NCI-H1694 (cell line): Measurements from ENCODE around the gene SLC12A9.
"Not testable (repeated sequence)": the region's sequence is repeated elsewhere in the genome, so short reads cannot be mapped to it uniquely, and the experiment has no call there.

ENCODE experiments used
- DNase-seq: peaks from one replicate; lab custom pipeline; 2025; lab: John Stamatoyannopoulos, UW

The SLC12A9 gene

GRCh38 chr7:100852048-100852872 lies at the start of gene SLC12A9:
SLC12A9 (plus strand) TSS chr7:100852713; CDS start chr7:100854198, 1,485 bp downstream.
- DNase-seq: peak; percentile 74

GRCh38 chr7:100802951-100803350 lies 49.6 kb upstream of the SLC12A9 start:
- no peak for DNase-seq

GRCh38 chr7:100803398-100804161 lies 48.9 kb upstream of the SLC12A9 start:
- peak; percentile 89 for DNase-seq

DNA sequence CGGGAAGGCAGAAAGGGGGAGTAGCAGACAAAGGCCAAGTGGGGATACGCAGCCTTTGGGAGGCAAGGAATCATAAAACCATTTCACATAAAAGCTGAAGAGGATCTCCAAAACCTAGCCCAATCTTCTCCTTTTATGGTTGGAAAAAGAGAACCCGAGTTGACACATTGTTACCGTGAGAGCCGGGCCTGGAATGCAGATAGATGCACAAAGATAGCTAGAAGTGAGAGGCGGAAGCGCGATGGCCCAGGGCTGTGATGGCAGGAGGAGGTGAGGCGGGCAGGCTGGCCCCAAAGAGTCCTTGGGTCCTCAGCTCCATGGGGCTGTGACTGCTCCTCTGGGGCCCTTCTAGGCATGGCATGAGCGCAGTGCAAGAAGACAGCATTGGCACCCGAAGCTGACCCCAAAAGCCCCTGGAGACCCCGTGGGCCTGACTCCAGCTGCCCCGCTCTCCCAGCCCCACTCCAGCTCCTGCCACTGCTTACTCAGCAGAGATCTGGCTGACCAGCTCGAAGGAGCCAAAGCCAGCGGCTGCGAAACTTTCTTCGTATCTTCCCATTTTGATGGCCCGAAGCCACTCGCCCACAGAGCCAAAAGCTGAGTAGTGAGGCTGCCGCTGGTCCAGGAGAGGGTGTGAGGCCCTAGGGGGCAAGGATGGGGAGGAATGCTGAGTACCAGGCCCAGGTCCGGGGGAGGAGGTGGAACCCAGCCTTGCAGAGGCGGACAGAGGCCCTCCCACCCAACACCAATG lies 47.7 kb upstream of the SLC12A9 start:
- DNase-seq: no peak

GRCh38 chr7:100806276-100806675 lies 46.2 kb upstream of the SLC12A9 start:
- DNase-seq: no peak

DNA sequence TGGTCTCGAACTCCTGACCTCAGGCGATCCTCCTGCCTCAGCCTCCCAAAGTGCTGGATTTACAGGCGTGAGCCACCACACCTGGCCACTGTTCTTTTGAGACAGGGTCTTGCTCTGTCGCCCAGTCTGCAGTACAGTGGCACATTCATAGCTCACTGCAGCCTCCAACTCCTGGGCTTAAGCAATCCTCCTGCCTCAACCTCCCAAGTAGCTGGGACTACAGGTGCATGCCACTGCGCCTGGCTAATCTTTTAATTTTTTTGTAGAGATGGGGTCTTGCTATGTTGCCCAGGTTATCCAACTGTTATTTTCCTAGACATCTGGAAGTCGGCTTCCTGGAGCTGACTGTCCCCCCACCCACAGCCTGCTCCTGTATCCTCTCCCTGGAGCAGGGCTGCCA lies 45.6 kb upstream of the SLC12A9 start:
- not testable (repeated sequence) for DNase-seq

DNA sequence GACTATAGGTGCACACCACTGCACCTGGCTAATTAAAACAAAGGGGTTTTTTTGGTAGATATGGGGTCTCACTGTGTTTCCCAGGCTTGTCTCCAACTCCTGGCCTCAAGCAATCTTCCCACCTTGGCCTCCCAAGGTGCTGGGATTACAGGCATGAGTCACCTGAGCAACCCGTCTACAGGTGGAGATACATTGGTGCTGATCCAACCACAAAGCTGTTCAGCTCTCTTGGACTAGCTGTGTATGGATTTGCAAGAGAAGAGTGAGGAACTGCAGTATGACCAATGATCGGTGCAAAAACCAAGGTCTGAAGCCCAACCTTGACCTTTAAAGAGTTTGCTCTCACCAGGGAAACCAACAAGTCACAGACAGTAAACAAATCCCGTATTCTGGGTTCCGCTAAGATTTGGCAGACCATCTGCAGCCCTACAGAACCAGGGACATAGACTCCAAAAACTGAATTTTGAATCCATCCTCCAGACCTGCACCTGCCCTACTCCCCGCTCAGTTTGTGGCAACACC lies 44.1 kb upstream of the SLC12A9 start:
- DNase-seq: no peak

DNA sequence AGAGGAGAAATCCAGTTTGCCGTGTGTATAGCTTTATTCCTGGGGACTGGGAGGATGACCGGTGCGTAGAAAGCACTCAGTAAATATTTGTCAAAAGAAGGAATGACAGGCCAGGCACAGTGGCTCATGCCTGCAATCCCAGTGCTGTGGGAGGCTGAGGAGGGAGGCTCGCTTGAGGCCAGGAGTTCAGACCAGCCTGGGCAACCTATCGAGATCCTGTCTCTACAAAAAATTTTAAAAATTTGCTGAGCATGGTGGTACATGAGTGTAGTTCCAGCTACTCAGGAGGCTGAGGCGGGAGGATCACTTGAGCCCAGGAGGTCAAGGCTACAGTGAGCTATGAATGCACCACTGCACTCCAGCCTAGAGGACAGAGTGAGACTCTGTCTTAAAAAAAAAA lies 41.0 kb upstream of the SLC12A9 start:
- no peak for DNase-seq

DNA sequence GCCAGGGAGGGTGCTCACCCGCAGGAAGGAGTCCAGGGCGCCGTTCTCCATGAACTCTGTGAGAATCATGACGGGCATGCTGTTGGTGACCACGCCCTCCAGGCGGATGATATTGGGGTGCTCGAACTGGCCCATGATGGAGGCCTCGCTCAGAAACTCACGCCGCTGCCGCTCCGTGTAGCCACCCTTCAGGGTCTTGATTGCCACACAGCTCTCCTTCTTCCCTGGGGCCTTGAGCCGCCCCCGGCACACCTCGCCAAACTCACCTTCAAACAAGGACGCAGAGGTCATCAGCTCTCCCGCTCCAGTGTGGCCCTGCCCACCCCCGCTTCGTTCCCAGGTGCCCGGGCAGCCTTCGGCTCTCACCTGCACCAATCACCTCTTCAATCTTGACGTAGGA lies 39.8 kb upstream of the SLC12A9 start:
- DNase-seq: no peak

- DNase-seq: not testable (repeated sequence)
Observed at GRCh38 chr7:100816515-100816914, 36.0 kb upstream of the SLC12A9 start.

- DNase-seq: no peak
Observed at GRCh38 chr7:100817097-100817496, 35.4 kb upstream of the SLC12A9 start.

DNA sequence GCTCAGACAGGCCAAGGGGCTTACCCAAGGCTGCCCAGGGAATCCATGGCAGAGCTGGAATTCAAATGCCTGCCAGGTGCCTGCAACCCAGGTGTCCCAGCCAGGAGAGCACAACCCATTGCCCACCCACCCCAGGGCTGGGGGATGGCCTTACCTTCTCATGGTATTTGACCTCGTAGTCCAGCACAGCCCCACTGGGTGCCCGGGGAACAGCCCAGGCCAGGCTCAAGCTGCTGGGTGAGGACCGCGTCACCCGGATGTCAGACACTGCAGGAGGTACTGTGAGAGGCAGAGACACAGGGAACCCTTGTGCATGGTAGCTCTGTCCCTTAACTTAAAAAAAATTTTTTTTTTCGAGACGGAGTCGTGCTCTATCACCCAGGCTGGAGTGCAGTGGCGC lies 34.1 kb upstream of the SLC12A9 start:
- DNase-seq: no peak

GRCh38 chr7:100818825-100819224 lies 33.7 kb upstream of the SLC12A9 start:
- DNase-seq: no peak

DNA sequence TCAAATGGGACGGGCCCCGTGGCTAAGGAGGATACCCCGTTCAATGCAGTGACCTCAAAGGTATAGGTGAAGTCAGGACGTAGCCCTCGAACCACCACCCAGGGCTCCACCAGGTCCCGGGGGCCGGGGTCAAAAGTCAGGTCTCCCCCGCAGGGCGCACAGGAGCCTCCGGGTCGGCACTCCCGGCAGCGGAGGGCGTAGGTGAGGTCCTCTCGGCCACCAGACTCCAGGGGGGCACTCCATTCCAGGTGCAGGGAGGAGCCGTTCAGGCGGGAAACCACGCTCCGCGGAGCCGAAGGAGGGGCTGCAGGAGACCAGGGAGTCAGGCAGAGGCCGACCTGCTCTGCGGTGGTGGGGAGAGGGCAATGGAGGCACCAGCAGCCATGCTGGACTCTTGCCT lies 32.9 kb upstream of the SLC12A9 start:
- DNase-seq: no peak

- DNase-seq: no peak
Observed at GRCh38 chr7:100822236-100823139, 30.0 kb upstream of the SLC12A9 start.

- no peak for DNase-seq
Observed at GRCh38 chr7:100823140-100823525, 29.4 kb upstream of the SLC12A9 start.

DNA sequence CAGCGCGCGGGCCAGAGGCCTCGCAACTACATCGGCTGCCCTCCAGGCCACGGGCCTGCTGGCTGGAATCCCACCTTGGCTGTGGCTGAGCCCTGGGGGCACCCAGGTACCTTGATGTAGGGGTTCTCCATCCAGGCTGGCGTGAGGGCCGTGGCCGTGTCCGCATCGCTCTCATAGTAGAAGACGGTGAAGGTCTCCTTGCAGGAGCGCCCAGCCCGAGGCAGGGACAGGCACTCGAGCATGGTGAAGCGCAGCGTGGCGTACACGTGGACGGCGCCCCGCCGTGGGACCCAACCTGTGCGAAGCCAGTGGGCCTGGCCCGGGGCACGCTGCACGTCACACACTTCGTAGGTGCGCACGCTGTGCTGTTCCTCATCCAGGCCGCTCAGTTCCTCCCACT lies 29.0 kb upstream of the SLC12A9 start:
- DNase-seq: no peak

DNA sequence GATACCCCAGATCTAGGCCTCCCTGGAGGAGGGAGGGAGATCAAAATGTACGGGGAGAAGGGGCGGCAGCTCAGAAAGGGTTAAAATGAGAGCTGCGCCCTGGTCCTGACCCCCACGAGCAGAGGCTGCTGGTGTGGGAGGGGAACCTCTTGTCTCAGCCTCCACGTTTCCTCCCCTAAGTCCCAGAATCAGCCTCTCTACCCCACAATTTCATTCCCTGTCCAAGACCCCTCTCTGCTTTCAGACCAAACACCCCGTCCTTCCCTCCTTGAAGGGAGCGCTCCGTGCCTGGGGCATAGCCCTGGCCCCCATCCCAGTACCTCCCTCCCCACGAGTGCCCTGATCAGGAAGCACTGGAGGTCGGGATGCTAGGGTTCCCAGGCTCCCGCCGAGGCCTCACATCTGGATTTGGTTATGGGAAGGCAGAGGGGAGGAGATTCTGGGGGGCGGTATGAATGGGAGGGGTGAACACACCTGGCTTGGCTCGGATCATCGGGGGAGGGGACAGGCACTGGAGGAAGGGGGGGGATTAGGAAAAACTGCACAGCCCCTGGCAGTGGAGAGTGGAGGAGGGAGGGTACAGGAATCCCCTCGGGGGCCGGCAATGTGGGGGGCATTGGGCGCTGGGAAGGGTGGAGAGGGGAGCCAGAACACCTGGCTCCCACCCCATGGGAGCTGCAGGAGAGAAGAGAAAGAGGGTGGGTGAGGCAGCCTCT lies 27.9 kb upstream of the SLC12A9 start:
- no peak for DNase-seq

GRCh38 chr7:100825215-100825671 lies 27.3 kb upstream of the SLC12A9 start:
- no peak for DNase-seq

- no peak for DNase-seq
Observed at GRCh38 chr7:100825751-100826513, 26.6 kb upstream of the SLC12A9 start.
